Chondrocyte (in vitro differentiated cells): ENCODE results near the gene GNB1. TPM values are rescaled to one million over a fixed set of nuclear protein-coding genes. Genes with fewer than 3 reads are reported as not detected.
A peak's percentile ranks its signal among the peaks of the same experiment; 100 is the strongest.

Source experiments
- DNase-seq: peaks from one replicate; pipeline ENCODE4 v3.0.0; 2021; ENCODE audit warnings: mixed read lengths, low spot score
- H3K27ac Mint-ChIP-seq: one replicate; pipeline ENCODE4 v1.8.0; 2021; ENCODE audit warnings: mild to moderate bottlenecking, moderate library complexity, mixed read lengths; ENCODE audit not compliant: unreplicated experiment
- H3K27me3 Mint-ChIP-seq: 2 replicates; pipeline ENCODE4 v1.8.0; 2021; ENCODE audit warnings: low read depth, mixed read lengths
- H3K36me3 Mint-ChIP-seq: 2 replicates; pipeline ENCODE4 v1.8.0; 2021; ENCODE audit warnings: low read depth, mixed read lengths
- H3K4me1 Mint-ChIP-seq: 2 replicates; pipeline ENCODE4 v1.8.0; 2021; ENCODE audit warnings: low read depth, mild to moderate bottlenecking, mixed read lengths
- H3K4me3 Mint-ChIP-seq: one replicate; pipeline ENCODE4 v1.8.0; 2021; ENCODE audit warnings: mild to moderate bottlenecking, moderate library complexity, mixed read lengths; ENCODE audit not compliant: unreplicated experiment
- H3K9me3 Mint-ChIP-seq: 2 replicates; pipeline ENCODE4 v1.8.0; 2021; ENCODE audit warnings: low read depth, mixed read lengths
- total RNA-seq: library from RNA; stranded (reverse); gene quantifications from 3 replicates; pipeline ENCODE4 v1.2.1, GENCODE V29; 2021
- TF ChIP-seq, protein P1 (sequence below): fragments of 200-600 bp; sonication (generic); IDR thresholded peaks from 2 replicates; pipeline ENCODE4 v1.5.0; 2021; ENCODE audit warnings: antibody characterized with exemption, mild to moderate bottlenecking, moderate library complexity

GNB1 gene
- total RNA-seq, 1 donor from 2014 or later = 538 TPM

DNA sequence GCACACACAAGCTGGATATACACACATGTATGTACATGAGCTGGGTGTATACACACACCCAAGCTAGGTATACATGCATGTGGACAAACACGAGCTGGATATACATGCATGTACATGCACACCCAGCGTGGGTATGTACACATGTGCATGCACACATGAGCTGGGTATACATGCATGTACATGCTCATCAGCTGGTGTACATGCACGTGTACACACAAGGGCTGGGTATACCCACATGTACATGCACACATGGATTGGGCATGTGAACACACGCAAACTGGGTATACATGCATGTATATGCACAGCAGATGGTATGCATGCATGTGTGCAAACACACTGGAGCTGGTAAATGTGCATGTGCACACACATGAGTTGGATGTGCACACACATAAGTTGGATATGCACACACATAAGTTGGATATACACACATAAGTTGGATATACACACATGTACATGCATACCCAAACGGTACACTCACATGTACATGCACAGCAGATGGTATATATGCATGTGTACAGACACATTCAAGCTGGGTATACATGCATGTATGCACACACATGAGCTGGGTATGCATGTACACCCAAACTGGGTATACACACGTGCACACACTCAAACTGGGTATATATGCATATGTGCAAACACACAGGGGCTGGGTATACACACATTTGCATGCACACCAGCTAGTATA lies 7.5 kb upstream of the GNB1 start:
- DNase-seq = no peak
- TF ChIP-seq, protein P1, sequence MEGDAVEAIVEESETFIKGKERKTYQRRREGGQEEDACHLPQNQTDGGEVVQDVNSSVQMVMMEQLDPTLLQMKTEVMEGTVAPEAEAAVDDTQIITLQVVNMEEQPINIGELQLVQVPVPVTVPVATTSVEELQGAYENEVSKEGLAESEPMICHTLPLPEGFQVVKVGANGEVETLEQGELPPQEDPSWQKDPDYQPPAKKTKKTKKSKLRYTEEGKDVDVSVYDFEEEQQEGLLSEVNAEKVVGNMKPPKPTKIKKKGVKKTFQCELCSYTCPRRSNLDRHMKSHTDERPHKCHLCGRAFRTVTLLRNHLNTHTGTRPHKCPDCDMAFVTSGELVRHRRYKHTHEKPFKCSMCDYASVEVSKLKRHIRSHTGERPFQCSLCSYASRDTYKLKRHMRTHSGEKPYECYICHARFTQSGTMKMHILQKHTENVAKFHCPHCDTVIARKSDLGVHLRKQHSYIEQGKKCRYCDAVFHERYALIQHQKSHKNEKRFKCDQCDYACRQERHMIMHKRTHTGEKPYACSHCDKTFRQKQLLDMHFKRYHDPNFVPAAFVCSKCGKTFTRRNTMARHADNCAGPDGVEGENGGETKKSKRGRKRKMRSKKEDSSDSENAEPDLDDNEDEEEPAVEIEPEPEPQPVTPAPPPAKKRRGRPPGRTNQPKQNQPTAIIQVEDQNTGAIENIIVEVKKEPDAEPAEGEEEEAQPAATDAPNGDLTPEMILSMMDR = no peak
- no peaks in the 10 kb centered on the region for H3K27me3 Mint-ChIP-seq
- H3K9me3 Mint-ChIP-seq = no peaks in the 10 kb centered on the region
- H3K36me3 Mint-ChIP-seq = no peaks in the 10 kb centered on the region
- peaks cover 10% of the 10 kb centered on the region for H3K4me1 Mint-ChIP-seq
- H3K4me3 Mint-ChIP-seq = no peak overlapping the region
- H3K27ac Mint-ChIP-seq = no peak overlapping the region

DNA sequence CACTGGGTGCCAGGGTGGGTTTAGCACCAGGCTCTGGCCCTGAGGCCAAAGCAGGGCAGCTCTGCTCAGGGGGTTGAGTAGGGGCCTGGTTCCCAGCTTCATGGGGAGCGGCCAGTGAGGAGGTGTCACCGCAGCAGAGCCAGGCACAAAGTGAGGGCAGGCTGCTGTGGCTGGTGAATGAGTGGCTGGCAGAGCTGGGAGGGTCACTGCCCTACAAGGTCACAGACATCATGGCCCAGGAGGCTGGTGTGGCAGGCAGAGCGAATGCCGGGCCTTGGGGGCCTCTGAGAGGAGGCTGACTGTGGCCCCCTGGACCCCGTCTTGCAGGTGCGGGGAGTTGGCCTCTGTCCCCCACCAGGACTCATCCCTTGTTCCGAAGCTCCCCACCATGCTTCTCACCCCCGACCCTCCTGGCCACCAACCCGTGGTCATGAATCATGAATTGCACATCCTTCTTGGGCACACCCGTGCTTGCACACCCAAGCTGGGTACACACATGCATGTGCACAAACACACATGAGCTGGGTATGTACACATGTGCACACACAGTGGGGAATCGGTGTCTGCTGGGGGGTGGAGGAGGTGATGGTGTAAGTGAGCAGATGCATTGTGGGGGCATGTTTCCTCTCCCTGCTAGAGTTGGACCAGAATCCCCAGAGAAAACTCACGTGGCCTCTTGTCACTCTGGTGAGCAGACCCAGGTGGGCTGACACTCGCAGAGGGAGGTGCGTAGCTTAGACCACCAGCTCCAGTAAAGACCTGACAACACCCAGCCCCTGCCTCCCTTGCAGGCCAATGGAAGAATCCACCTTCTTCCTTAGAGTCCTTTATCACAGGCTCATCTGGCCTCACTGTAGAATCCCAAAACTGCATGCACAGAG lies 4.8 kb upstream of the GNB1 start:
- Mint-ChIP-seq H3K36me3 (no peaks in the 10 kb centered on the region), H3K9me3 (no peaks in the 10 kb centered on the region), H3K27me3 (no peaks in the 10 kb centered on the region), H3K4me1 (peaks cover 20% of the 10 kb centered on the region), H3K4me3 (no peak overlapping the region), H3K27ac (no peak overlapping the region)
- no peak for DNase-seq
- TF ChIP-seq, protein P1 = no peak

DNA sequence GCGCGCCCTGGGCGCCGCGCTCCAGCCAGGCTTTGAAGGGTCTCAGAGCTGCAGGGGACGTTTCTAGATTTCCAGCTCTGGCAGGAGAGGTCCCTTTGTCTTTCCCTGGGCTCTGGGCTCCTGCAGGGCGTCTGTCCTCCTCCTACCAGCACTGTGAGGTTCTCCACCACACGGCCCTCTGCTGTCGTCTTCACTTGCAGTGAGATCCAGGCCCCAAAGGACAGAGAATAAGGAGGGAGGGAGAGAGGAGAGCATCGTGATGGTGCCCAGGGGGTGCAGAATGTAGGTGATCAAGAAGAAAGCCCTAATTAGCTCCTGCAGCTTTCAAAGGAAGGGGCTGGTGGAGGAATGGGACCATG lies 4.2 kb upstream of the GNB1 start:
- Mint-ChIP-seq H3K9me3 (no peaks in the 10 kb centered on the region), H3K4me3 (no peak overlapping the region), H3K36me3 (no peaks in the 10 kb centered on the region), H3K27me3 (no peaks in the 10 kb centered on the region), H3K27ac (no peak overlapping the region), H3K4me1 (peaks cover 20% of the 10 kb centered on the region)
- TF ChIP-seq, protein P1 = no peak
- DNase-seq = no peak

DNA sequence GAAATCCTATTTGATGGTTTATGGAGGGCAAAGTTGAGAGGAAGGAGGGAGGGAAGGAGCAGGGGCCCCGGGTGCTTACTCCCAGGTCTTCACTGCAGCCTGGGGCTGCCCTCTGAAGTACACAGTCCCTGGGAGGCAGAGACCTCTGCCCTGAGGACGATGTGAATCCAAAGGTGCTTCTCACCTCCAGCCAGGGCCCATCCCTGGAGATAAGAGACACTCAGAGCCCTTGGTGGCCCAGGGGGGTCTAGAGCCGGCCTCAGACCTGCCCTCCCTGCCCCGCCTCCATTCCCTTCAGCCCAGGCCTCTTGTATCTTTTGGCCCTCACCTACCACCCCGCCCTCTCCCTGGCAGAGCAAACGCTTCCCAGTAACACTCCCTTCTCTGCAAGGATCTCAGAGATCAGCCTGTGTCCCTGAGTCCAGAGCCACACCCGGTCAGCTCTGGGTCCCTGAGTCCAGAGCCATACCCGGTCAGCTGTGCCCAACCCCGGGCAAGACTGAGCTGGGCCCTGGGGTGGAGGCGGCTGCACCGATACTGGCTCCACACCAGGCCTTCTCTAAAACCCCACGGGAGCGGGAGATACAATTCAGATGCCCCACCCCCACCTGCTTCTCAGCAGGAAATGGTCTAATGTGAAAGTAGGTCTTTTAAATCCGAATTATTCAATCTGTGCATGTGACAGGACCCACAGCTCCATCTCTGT lies 3.6 kb upstream of the GNB1 start:
- DNase-seq = no peak
- Mint-ChIP-seq H3K36me3 (no peaks in the 10 kb centered on the region), H3K27me3 (no peaks in the 10 kb centered on the region), H3K9me3 (no peaks in the 10 kb centered on the region), H3K27ac (peak overlapping the region; percentile 43), H3K4me3 (no peak overlapping the region), H3K4me1 (peaks cover 20% of the 10 kb centered on the region)
- TF ChIP-seq, protein P1 = no peak

DNA sequence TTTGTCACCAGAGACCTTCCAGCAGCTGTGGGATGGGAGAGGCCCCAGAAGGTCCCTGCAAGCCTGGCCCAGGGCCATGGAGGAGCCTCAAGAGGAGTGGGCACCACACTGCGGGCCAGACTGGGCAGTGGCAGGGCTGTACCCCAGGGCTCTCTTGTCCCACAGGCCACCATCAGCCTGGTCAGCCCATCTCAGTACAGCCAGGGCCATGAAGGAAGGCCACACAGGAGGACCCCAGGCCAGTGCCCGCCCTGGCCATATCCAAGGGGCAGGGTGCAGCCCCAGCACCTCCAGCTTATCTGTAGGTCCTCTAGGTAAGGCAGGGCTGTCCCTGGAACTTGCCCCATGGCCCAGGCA lies 3.1 kb upstream of the GNB1 start:
- Mint-ChIP-seq H3K4me1 (peaks cover 24% of the 10 kb centered on the region), H3K9me3 (no peaks in the 10 kb centered on the region), H3K27me3 (no peaks in the 10 kb centered on the region), H3K4me3 (no peak overlapping the region), H3K36me3 (no peaks in the 10 kb centered on the region), H3K27ac (no peak overlapping the region)
- no peak for DNase-seq
- TF ChIP-seq, protein P1 = no peak
